Activated CD4-positive, alpha-beta memory T cell treated with anti-CD3 and anti-CD28 coated beads for 36 hours (primary cell): Measurements from ENCODE around the gene POU2AF3. TPM values are rescaled to one million over a fixed set of nuclear protein-coding genes. Genes with fewer than 3 reads are reported as not detected.
"Not testable (repeated sequence)": the region's sequence is repeated elsewhere in the genome, so short reads cannot be mapped to it uniquely, and the experiment has no call there.

Experiments
- CTCF ChIA-PET: fragments of 350-600 bp; sonication (Branson Sonifier 250); formaldehyde crosslinking; loops from one replicate; lab custom pipeline; 2021; ENCODE audit warnings: antibody characterized with exemption, inconsistent platforms; lab: Charles Lee
- POLR2A ChIA-PET: fragments of 350-600 bp; sonication (Branson Sonifier 250); formaldehyde crosslinking; loops from one replicate; lab custom pipeline; 2021; ENCODE audit warnings: antibody characterized with exemption; lab: Charles Lee
- DNase-seq: peaks from one replicate; pipeline ENCODE4 v3.0.0-alpha.2; 2020
- H3K27ac Mint-ChIP-seq: one replicate; pipeline ENCODE4 v1.8.0; 2021; ENCODE audit warnings: mixed read lengths
- H3K27me3 Mint-ChIP-seq: one replicate; pipeline ENCODE4 v1.8.0; 2021; ENCODE audit warnings: mixed read lengths
- H3K36me3 Mint-ChIP-seq: one replicate; pipeline ENCODE4 v1.8.0; 2021; ENCODE audit warnings: mixed read lengths
- H3K4me1 Mint-ChIP-seq: one replicate; pipeline ENCODE4 v1.8.0; 2021; ENCODE audit warnings: low read depth, mixed read lengths
- H3K4me3 Mint-ChIP-seq: one replicate; pipeline ENCODE4 v1.8.0; 2021; ENCODE audit warnings: mild to moderate bottlenecking, mixed read lengths
- H3K9me3 Mint-ChIP-seq: one replicate; pipeline ENCODE4 v1.8.0; 2021; ENCODE audit warnings: mixed read lengths
- intact Hi-C: fragments of 100-400 bp; cut with micrococcal nuclease; formaldehyde crosslinking; loops from one replicate; pipeline ENCODE4 v1.15.1; 2023
- total RNA-seq, 2 experiments: library from RNA; stranded (reverse); gene quantifications; one replicate each; pipeline ENCODE4 v1.2.3, GENCODE V29; 2021

POU2AF3 gene
- total RNA-seq, 2 experiments from 2014 or later = not detected

DNA sequence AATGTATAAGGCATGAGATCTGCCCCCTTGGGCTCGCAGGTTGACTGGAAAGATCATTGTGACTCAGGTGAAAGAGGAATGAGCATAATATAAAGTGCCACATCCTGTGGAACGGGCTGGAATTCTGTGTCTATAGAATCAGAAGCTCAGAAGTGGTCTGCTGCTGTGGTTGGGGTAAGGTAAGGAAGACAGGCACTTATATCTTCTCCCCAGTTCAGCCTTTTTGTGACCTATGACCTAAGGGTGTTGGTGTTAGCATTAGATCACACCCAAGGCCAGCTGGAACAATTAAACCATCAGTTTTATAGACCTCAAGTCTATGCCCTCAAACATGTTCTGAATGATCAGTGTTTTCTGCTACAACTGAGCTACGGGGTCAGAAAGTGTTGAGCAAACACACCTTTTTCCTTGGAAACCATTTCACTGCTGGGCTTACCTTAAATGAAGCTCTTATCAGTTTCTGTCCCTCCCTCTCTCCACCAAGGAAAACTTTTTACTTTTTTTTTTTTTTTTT lies 15.7 kb upstream of the POU2AF3 start:
- intact Hi-C loops = loop anchor here (1.0 to 10.0 kb wide), 5 partner anchors 72 to 164 kb away; partner anchors contain the start of gene POU2AF1
- Mint-ChIP-seq H3K9me3 (no peaks in the 10 kb centered on the region), H3K4me1 (no peaks in the 10 kb centered on the region), H3K36me3 (no peaks in the 10 kb centered on the region), H3K4me3 (no peak overlapping the region), H3K27ac (no peak overlapping the region), H3K27me3 (peaks cover 2% of the 10 kb centered on the region)
- DNase-seq = no peak
- POLR2A ChIA-PET = interaction anchor here (0.7 to 1.0 kb wide), 2 partner anchors 155 to 165 kb away, joined by 3 to 4 read pairs; no protein-coding TSS in a partner anchor
- CTCF ChIA-PET = interaction anchor here (0.6 to 12.4 kb wide), 29 partner anchors 9 to 667 kb away, joined by 3 to 359 read pairs (median 4); partner anchors contain the start of gene POU2AF3

GRCh38 chr11:111283945-111284481 lies 14.3 kb upstream of the POU2AF3 start:
- ChIA-PET CTCF (interaction anchor here (0.8 to 12.4 kb wide), 13 partner anchors 8 to 163 kb away, joined by 3 to 359 read pairs (median 6); no protein-coding TSS in a partner anchor), POLR2A (no interaction called here)
- H3K9me3 Mint-ChIP-seq = no peaks in the 10 kb centered on the region
- intact Hi-C loops = loop anchor here (1.0 to 10.0 kb wide), 5 partner anchors 71 to 162 kb away; partner anchors contain the start of gene POU2AF1
- H3K27ac Mint-ChIP-seq = no peak overlapping the region
- no peaks in the 10 kb centered on the region for H3K36me3 Mint-ChIP-seq
- H3K4me1 Mint-ChIP-seq = no peaks in the 10 kb centered on the region
- no peak overlapping the region for H3K4me3 Mint-ChIP-seq
- DNase-seq = no peak
- H3K27me3 Mint-ChIP-seq = peaks cover 2% of the 10 kb centered on the region

- Mint-ChIP-seq H3K4me3 (no peak overlapping the region), H3K36me3 (no peaks in the 10 kb centered on the region), H3K27me3 (no peaks in the 10 kb centered on the region), H3K4me1 (no peaks in the 10 kb centered on the region), H3K9me3 (no peaks in the 10 kb centered on the region), H3K27ac (no peak overlapping the region)
- no peak for DNase-seq
- ChIA-PET CTCF (interaction anchor here (9.3 to 12.4 kb wide), 2 partner anchors 139 to 162 kb away, joined by 107 to 359 read pairs; no protein-coding TSS in a partner anchor), POLR2A (no interaction called here)
- intact Hi-C loops = loop anchor here (10.0 kb wide), 1 partner anchor 69 kb away; no protein-coding TSS in a partner anchor
Observed at GRCh38 chr11:111285189-111286091, 12.9 kb upstream of the POU2AF3 start.

DNA sequence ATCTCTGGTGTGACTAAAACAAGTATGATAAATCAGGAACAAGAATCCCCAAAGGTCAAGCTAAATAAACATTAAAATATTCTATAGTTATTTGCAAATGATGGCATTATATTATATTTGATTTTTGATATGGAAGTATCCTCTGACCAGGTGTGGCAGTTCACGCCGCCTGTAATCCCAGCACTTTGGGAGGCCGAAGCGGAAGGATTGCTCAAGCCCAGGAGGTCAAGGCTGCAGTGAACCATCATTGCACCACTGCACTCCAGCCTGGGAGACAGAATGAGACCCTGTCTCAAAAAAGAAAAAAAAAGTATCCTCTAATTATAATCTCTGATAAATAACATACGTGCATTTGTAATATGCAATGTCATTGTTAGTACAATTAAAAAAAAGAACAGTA lies 6.6 kb upstream of the POU2AF3 start:
- Mint-ChIP-seq H3K27me3 (peaks cover 3% of the 10 kb centered on the region), H3K4me1 (no peaks in the 10 kb centered on the region), H3K36me3 (no peaks in the 10 kb centered on the region), H3K9me3 (no peaks in the 10 kb centered on the region), H3K4me3 (no peak overlapping the region), H3K27ac (no peak overlapping the region)
- CTCF ChIA-PET = interaction anchor here (1.5 kb wide), 1 partner anchor 9 kb away, joined by 9 read pairs; no protein-coding TSS in a partner anchor
- intact Hi-C loops = no loop called here
- no peak for DNase-seq
- POLR2A ChIA-PET = no interaction called here

- CTCF ChIA-PET = interaction anchor here (1.5 kb wide), 1 partner anchor 9 kb away, joined by 9 read pairs; no protein-coding TSS in a partner anchor
- H3K4me1 Mint-ChIP-seq, H3K27me3 Mint-ChIP-seq, H3K36me3 Mint-ChIP-seq, intact Hi-C loops, H3K27ac Mint-ChIP-seq, H3K4me3 Mint-ChIP-seq, H3K9me3 Mint-ChIP-seq, POLR2A ChIA-PET, DNase-seq: not testable (repeated sequence)
Observed at GRCh38 chr11:111292408-111292807, 5.9 kb upstream of the POU2AF3 start.

DNA sequence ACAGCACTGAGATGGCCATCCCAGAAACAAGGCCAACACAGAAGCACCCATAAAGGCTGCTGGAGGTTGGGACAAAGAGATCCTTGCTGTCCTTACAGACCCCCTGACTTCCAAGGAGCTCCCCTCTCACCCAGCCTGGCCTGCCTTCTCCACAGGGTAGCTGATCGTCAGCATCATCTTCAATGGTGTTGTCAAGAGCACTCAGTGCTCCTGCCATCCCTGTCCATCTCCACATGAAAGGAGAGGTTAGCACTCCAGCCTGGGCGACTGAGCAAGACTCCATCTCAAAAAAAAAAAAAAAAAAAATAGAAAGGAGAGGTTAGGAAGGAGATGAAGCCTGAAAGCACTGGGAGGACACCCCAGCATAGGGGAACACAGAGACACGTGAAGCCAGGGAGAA lies 2.1 kb upstream of the POU2AF3 start:
- peaks cover 24% of the 10 kb centered on the region for H3K27me3 Mint-ChIP-seq
- intact Hi-C loops = no loop called here
- no peak overlapping the region for H3K4me3 Mint-ChIP-seq
- CTCF ChIA-PET = interaction anchor here (1.5 kb wide), 1 partner anchor 14 kb away, joined by 6 read pairs; no protein-coding TSS in a partner anchor
- no peak for DNase-seq
- POLR2A ChIA-PET = no interaction called here
- H3K9me3 Mint-ChIP-seq = no peaks in the 10 kb centered on the region
- no peaks in the 10 kb centered on the region for H3K36me3 Mint-ChIP-seq
- H3K27ac Mint-ChIP-seq = no peak overlapping the region
- peaks cover 2% of the 10 kb centered on the region for H3K4me1 Mint-ChIP-seq

DNA sequence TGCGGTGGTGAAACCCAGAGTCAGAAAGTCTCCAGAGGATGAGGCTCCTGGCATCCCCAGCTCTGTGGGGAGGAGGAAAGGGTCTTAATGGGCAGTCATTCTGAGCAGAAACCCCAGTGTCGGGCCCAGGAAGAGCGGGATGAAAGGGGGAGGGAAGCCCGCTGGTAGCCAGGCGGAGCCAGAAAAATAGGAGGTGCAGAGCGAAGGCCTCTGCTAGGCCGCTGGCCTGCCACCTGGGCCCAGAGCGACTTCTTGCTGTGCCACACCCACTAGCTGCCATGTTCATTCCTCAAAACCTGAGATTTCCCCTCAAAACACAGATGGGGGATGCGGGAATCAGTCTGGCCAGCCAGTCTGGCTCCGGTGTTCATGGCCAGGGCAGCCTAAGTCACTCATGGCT lies 650 bp upstream of the POU2AF3 start:
- Mint-ChIP-seq H3K4me3 (no peak overlapping the region), H3K36me3 (no peaks in the 10 kb centered on the region), H3K9me3 (no peaks in the 10 kb centered on the region), H3K27me3 (peaks cover 25% of the 10 kb centered on the region), H3K27ac (no peak overlapping the region), H3K4me1 (peaks cover 2% of the 10 kb centered on the region)
- CTCF ChIA-PET = interaction anchor here (0.9 kb wide), 1 partner anchor 16 kb away, joined by 5 read pairs; no protein-coding TSS in a partner anchor
- no peak for DNase-seq
- POLR2A ChIA-PET = no interaction called here
- intact Hi-C loops = no loop called here

DNA sequence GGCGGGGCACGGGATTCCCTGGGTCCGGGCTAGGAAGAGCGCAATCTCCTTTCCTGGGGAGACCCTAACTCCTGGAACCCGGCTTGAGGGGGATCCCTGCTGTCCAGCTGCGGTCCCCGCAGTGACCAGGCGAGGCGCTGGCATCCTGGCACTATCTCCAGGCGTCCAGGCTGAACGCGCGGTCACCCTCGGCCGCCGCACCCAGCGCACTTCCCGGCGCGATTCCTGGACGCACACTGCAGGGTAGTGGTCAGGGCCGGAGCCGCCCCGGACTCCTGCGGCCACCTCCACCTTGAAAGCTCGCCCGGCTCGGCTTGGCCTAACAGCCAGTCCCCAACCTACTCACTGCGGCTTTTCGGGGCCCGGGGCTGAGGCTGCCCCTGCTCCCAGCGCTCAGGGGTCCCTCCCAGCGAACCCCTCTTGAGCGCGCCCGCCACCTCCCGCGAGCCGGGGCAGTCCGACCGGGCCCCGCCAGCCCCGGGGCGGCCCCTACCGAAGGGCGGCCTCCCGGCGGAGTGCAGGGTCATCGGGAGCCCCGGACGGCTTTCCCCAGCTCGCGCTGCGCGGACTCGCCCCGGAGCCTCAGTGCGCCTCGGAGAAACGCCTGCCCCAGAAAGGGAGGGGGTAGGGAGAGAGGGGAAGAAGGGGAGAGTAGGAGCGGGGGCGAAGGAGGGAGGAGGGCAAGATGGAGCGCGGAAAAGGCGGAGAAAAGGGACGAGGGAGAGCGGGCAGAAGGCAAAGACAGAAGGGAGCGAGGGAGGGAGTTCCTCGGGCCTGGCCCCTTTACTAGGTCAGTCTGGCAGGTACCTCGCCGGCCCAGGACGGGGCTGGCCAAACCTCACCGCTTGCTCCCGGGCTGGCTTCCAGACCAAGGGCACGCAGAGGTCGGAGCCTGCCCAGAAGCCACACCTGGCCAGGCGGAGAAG lies 1.0 kb downstream of the POU2AF3 start:
- Mint-ChIP-seq H3K27ac (no peak overlapping the region), H3K4me3 (no peak overlapping the region), H3K4me1 (peaks cover 2% of the 10 kb centered on the region), H3K27me3 (peaks cover 25% of the 10 kb centered on the region), H3K9me3 (no peaks in the 10 kb centered on the region), H3K36me3 (no peaks in the 10 kb centered on the region)
- intact Hi-C loops = no loop called here
- ChIA-PET POLR2A (no interaction called here), CTCF (interaction anchor here (1.2 to 1.3 kb wide), 2 partner anchors 9 to 123 kb away, joined by 3 read pairs; no protein-coding TSS in a partner anchor)
- DNase-seq = no peak

DNA sequence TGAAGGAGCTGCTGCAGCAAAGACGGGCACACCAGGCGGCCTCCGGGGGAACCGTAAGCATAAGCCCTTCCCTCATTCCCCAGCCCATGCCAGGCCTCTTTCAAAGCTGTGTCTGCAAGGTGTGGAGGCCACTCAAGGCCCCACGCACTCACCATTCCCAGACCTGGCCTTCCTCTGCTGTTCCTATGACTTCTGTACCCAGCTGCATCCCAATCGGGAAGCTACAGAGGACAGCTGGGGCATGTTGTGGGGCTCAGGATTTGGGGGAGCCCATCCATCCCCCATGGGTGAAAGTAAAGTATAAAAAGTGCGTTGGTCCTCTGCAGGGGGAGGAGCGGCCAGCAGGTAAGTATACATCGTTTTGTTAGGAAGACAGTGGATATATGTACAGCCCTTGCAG lies 2.2 kb downstream of the POU2AF3 start:
- Mint-ChIP-seq H3K4me1 (peaks cover 2% of the 10 kb centered on the region), H3K36me3 (no peaks in the 10 kb centered on the region), H3K27me3 (peaks cover 31% of the 10 kb centered on the region), H3K4me3 (no peak overlapping the region), H3K9me3 (no peaks in the 10 kb centered on the region), H3K27ac (no peak overlapping the region)
- intact Hi-C loops = no loop called here
- ChIA-PET POLR2A (no interaction called here), CTCF (interaction anchor here (1.0 kb wide), 1 partner anchor 18 kb away, joined by 4 read pairs; no protein-coding TSS in a partner anchor)
- no peak for DNase-seq

GRCh38 chr11:111301004-111301841 lies 2.9 kb downstream of the POU2AF3 start:
- H3K9me3 Mint-ChIP-seq = no peaks in the 10 kb centered on the region
- no peak for DNase-seq
- no peak overlapping the region for H3K27ac Mint-ChIP-seq
- CTCF ChIA-PET = interaction anchor here (1.0 to 1.2 kb wide), 2 partner anchors 19 to 122 kb away, joined by 3 to 4 read pairs; no protein-coding TSS in a partner anchor
- POLR2A ChIA-PET = no interaction called here
- H3K4me3 Mint-ChIP-seq = no peak overlapping the region
- H3K27me3 Mint-ChIP-seq = peaks cover 33% of the 10 kb centered on the region
- H3K4me1 Mint-ChIP-seq = peaks cover 2% of the 10 kb centered on the region
- H3K36me3 Mint-ChIP-seq = no peaks in the 10 kb centered on the region
- intact Hi-C loops = no loop called here
